Activated CD4-positive, alpha-beta T cell treated with anti-CD3 and anti-CD28 coated beads, Interleukin-10, Interleukin-2, amounts not matched to agents 100 ng/mL and 50 ng/mL, durations not matched to agents 16 hours and 8 hours (primary cell): ENCODE results near the gene MISP.

Experiments
- DNase-seq: peaks from one replicate; pipeline ENCODE4 v3.0.0-alpha.2; 2020

Gene MISP

DNA sequence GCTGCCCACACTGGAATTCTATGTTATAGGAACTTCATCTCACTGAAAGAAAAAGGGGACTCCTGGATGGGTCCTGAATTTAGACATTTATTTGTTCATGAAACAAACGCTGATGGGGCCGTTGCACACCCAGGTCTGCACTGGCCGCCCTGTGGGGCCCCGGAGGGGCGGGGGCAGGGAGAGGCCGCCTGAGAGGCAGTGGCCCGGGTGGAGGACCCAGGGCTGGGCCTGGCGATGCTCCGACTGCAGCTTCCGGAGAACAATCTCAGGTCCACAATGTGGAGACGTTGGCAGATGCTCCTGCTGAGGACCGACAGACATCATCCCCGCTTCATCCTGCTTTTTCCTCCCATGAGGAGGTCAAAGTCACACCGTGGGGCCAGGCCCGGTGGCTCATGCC is 30.0 kb downstream of the MISP start:
- no peak for DNase-seq

DNA sequence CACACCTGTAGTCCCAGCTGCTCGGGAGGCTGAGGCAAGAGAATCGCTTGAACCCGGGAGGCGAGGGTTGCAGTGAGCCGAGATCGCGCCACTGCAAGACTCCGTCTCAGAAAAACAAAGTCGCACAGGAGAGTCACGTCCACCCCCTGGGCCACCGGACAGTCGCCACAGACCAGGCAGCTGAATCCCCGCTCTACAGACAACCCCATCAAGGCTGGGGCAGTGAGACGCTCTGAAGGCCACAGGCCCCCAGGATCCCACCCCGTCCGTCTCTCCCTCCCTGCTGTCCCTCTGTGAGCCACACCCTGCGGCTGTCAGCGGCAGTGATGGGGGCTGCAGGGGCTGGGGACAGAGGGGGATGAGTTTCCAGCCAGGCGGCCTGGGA is 30.9 kb downstream of the MISP start:
- no peak for DNase-seq

DNA sequence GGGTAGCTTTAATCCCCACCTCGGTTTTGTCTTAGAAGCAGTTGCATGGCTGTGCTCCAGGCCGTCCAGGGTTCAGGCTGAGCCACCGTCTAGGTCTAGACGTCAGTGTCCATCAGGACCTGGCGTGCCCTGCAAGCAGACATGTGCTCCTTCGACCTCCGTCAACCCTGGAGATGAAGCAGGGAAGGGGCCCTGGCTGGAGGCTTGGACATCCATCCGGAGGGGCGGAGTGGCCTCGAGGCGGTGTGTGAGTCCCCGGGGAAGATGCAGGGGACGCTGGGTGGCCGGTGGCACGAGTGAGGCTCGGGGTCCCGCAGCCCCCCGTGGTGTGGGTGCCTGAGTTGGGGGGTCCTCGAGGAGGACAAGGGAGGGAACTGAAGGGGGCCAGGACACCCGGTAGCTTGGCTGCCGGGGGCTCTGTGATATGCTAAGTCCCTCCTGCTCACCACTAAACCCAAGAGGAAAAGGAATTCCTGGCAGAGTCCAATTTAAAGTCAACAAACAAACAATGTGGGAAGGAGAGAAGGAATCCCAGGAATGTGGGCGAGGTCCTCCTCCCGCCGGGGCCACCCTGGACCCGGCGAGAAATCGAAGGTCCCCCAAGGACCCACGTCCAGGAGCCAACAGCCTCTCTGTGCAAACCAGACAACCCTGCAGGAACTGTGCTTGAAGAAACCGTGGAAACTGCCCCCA is 31.4 kb downstream of the MISP start:
- DNase-seq: no peak

DNA sequence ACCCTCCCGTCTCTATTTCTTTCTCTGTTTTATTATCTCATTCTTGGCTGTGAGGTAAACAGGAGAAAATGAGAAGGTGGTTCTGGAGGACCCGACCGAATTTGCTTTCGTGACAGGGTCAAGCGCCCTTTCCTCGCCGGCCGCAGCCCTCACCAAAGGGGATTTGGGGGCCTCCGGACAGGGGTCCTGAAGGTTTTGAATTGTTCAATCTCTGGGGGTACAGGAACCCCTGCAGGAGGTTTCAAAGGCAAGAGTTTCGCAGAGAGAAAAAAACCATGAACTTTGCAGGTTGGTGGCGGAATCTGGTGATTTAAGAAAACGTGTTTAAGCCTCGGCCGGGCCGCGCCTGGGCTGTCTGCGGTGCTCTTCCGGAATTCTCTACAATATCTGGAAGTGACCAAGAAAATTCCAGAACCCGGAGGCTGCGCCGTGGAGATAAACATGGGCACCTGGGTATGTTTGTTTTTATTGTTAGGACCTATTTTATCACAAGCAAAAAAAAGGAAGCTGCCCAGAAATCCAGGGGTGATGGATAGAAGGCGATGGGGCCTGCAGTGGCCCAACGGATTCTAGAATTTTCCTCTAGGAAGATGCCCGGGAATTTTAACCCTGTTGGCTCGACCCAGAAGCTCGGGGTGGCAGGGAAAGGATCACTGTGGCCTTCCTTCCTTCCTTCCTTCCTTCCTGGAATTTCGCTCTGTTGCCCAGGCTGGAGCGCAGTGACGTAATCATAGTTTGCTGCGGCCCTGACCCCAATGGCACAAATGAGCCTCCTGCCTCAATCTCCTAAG is 32.2 kb downstream of the MISP start:
- no peak for DNase-seq

DNA sequence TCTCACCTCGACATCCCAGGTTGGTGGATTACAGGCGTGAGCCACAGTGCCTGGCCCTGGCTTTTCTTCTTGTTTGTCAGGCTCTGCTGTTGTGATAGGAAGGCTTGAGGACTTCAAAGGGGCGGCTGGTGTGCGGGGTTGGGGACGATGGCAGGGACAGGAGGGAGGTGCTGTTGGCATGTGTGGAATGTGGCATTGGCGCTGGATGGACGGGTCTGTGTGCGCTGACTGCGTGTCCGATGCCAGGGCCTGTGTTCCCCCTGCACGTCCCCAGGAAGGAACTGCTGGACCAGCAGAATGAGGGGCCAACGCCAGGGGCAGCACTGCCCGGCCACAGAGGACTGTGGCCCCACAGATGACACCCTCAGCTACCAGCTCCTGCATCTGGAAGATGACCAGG is 33.6 kb downstream of the MISP start:
- DNase-seq: no peak

DNA sequence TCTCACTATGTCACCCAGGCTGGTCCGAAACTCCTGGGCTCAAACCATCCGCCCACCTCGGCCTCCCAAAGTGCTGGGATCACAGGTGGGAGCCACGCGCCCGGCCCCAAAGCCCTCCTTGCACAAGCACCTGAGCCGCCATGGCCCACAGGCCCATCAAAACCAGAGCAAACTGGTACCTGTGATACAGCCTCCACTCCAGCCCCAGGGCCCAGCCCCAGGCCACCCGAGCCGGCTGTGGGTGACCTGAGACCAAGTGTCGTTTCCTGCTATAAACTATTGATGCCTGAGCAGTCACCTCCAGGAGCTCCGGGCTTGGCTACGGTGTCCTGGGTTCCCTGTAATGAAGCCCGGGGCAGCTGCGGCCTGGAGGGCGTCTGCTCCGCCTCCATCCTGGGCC is 36.6 kb downstream of the MISP start:
- no peak for DNase-seq

DNA sequence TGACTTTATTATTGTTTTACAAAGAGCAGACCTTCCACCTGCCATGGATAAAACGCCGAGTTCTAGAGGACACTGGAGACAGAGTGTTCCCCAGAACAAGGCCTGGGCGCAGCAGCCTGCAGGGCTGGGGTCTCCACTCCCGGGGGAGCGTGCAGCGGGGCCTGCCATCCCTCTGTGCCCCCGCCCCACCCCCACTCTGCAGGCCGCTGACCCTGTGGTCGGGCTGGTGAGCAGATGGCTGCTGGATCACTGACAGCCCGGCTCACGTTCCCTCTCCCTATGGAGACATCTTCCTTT is 37.7 kb downstream of the MISP start:
- no peak for DNase-seq

DNA sequence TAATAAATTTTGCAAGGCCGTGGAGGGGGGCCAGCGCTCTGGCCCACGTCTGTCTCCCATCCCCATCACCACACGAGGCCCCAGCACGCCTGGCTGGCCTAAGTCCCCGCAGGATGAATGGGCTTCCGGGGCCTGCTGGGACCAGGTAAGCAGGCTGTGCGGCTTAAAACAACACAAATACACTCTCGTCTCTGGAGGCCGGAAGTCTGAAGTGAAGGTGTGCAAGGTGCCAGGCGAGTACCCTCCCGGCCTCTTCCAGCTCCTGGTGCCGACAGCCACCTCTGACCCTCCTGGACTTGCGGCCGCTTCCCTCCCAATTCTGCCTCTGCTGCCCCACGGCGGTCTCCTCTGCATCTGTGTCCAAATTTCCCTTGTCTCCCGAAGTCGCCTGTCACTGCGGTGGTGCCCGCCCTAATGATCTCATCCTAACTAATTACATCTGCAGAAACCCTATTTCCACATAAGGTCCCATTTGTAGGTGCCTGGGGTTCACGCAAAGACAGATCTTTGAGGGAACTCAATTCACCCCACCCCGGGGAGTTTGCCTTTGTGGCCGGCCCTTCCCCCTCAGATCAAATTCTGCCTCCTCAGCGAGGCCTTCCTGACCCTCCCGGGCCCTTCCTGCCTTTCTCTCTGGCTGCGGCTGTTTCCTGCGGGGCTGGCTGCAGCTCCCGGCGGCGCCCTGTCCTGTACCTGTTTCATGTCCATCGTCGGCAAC is 38.2 kb downstream of the MISP start:
- no peak for DNase-seq

DNA sequence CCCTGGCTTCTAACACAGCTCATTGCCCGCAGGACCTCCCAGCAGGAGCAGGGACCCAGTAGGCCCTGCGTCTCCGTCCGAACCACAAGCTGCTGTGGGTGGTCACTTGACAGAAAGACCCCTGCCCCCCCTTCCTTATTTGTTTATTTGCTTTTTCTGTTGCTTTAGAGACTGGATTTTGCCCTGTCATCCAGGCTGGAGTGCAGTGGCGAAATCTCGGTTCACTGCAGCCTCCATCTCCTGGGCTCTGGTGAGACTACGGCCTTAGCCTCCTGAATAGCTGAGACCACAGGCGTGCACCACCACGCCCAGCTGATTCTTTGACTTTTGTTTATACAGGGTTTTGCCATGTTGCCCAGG is 38.8 kb downstream of the MISP start:
- DNase-seq: no peak

DNA sequence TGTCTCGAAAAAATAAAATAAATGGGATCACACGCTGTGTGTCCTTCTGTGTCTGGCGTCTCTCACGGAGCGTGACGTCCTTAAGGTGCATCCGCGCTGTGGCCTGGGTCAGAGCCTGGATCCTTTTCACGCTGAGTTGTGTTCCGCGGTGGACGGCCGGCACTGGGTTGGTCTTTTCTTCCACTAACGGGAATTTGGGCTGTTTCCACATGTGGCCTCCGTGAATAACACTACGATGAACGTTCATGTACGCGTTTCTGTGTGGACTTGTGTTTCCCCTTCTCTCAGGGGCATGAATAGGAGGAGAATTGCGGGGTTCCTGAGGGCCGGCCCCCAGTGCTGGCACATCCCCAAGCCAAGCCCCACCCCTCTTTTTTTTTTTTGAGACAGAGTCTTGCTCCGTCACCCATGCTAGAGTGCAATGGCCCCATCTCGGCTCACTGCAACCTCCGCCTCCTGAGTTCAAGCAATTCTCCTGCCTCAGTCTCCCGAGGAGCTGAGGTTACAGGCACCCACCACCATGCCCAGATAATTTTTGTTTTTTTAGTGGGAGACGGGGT is 40.2 kb downstream of the MISP start:
- no peak for DNase-seq

DNA sequence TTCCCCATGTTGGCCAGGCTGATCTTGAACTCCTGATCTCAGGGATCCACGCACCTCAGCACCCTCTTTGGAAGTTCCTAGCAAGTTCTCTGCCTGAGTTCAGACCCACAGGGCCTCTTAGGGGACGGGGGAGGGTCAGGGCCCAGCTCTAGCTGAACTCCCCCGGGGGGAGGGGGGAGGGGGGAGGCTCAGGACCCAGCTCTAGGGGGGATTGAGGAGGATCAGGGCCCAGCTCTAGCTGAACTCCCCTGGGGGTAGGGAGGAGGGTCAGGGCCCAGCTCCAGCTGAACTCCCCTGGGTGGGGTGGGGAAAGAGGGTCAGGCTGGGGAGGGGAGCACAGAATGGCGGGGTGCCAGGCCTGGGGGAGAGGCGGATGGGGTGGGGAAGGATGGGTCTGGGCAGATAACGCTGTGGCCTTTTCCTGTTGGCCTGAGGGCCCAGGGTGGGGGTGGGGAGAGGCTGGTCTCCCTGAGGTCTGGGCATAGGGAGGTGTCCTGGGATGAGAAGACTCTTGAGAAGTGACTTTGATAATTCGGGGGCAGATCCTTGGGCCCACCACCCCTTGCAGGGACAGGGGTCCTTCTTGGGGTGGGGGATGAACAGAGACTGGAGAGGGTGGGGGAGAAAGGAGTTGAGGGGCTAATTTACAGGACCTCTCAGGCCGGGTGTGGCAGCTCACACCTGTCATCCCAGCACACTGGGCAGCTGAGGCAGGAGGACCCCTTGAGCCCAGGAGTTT is 40.8 kb downstream of the MISP start:
- DNase-seq: no peak

DNA sequence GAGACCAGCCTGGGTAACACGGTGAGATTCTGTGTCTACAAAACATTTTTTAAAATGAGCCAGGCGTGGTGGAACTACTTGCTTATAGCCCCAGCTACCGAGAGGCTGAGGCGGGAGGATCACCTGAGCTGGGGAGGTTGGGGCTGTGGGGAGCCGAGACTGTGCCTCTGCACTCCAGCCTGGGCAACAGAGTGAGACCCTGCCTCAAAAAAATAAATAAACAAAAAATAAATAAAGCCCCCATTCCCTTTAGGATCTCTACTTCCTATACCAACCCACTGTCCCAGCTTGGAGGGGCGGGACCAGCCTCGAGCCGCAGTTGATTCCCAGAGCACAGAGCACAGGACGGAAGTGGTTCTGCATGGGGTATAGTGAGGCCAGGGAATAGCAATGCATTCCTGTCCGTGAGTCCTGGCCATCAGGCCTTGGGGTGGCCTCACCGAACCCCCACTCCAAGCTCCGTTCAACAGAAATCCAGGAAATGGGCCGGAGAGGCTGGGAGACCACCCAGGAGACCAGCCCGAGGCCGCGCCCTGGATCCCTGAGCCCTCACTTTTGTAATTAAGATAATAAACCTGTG is 41.5 kb downstream of the MISP start:
- DNase-seq: no peak

DNA sequence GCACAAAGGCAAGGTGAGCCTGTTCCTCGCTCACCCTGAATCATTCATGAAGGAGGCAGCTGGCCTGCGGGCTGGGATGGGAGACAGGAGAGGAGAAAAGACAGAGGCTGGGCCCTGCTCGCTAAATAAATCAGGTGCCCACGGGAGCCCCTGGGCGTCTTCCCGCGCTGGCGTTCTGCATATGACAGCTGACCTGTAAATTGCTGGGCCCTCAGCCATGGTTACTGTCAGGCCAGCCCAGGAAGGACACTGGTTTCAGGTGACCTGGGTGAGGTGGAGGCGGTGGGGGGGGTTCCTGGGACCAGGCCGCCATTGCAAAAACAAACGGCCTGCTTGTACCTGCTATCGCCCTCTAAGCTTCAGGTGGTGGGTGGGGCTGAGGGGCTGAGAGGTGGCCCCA is 42.9 kb downstream of the MISP start:
- no peak for DNase-seq

DNA sequence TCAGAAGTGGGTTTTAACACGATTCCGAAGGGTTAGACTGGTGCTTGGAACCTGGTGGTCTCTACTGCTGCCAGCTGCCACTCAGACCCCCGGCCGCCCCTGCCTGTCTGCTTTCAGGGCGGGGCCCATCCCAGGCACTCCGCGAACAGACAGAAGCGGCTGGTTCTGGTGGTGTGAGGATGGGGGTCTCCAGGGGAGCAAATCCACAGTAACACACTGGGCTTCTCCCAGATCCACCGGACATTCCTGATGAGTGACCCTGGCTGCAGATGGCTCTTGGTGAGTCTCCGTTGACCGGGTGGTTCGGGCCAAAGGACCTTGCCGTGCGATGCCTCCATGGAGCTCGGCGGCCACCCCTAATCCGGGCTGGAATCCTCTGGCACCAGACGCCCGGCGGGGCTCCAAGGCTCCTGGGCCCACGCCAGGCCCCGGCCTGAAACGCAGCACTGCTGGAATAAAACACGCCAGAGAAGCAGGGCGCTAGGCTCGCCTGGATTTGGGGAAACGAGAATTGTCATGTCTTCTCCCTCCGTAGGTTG is 44.2 kb downstream of the MISP start:
- DNase-seq: no peak

DNA sequence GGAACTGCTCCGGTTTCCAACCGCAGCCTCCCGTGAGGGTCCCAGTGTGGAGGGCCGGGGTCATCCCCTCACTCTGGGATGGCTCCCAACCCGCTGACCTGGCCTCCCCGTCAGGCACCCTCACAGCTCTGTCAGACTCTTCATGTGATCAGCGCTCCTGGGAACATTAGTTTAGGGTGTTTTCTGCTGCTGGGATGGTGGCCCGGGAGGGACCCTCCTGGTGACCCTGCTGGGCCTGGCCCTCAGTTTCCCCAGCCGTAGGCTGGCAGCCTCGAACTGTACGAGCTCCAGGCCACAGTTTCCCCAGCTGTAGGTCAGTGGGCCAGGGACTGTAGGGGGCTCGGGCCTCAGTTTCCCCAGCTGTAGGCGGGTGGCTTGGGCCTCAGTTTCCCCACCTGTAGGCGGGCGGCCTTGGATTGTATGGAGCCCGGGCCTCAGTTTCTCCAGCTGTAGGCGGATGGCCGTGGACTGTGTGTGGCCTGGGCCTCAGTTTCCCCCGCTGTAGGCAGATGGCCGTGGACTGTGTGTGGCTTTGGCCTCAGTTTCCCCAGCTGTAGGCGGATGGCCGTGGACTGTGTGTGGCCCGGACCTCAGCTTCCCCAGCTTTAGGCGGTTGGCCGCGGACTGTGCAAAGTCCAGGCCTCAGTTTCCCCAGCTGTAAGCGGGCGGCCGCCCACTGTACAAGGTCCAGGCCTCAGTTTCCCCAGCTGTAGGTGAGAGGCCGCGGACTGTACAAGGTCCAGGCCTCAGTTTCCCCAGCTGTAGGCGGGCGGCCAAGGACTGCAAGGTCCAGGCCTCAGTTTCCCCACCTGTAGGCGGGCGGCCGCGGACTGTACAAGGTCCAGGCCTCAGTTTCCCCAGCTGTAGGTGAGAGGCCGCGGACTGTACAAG is 45.0 kb downstream of the MISP start:
- DNase-seq: no peak

DNA sequence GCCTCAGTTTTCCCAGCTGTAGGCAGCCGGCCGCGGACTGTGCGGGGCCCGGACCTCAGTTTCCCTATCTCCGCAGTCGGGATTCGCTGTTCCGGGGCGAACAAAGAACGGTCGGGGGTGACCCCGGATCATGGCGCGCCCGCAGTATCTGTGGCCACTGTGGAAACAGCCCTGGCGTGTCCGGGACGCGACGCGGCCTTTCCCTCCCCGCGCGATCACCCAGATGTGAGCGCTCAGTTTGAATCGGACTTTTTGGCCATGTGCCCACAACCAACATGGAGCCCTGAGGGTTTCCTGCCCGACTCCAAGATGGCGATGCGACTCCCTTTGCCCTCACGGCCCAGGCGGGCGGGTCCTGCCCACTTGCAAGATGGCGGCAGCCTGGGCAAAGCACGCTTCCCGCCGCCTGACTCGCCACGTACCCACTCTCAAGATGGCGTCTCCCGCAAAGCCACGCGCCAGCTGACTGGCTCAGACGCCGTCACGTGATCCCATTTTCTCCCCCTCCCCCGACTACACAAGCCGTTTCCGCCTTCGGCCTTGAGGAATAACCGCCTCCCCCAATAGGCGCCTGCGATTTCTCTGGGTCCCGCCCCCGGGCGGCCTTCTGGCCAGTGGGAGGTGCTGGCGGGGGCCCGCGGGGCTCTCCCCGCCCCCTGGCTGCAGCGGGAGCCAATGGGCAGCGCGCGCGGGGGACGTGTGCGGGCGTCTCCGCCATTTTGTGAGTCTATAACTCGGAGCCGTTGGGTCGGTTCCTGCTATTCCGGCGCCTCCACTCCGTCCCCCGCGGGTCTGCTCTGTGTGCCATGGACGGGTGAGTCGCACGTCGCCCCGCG is 46.0 kb downstream of the MISP start, which contains the start of gene PTBP1:
TSS of gene PTBP1 (plus strand) at position 761 of the 836 bp plus-strand sequence. CDS start at position 807, 46 bp downstream.
- peak; percentile 100 for DNase-seq

DNA sequence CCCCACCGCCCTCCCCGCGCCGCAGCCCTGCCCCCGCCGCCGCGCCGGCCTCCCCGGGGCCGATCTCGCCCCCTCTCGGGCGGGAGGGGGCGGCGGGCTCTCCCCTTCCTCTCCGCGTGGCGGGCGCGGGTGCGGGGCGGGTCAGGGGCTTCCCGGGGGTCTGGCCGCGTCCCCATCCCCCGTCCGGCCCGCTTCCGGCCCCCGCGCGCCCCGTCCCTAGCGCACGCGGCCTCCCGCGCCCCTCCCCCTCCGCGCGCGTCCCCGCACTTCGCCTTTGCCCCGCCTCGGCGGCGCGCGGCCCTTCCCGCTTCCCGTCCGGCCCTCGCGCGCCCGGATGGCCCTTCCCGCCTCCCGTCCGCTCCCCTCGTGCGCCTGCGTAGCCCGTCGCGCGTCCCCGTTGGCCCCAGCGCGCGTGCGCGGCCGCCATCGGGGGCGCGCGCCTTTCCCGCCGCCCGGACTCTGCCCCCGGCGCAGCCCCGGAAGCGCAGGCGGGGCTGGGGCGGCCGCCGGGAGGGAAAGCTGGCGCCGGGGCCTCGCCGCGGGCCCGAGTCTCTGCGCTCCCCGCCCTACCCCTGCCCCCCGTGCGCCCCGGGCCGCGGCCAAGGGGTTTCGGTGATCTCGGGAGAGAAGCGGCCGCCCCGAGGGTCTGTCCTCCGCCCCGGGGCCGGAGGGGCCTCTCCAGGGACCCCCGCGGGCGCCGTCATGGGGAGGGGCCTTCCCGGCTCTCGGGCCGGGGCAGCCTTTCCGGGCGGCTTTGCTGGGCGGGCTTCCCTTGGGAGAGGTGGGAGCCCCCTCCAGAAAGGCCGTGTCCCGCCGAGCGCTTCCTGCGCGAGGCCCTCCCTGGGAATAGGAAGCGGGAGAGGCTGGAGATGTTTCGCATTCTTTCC is 46.9 kb downstream of the MISP start:
- peak; percentile 96 for DNase-seq

DNA sequence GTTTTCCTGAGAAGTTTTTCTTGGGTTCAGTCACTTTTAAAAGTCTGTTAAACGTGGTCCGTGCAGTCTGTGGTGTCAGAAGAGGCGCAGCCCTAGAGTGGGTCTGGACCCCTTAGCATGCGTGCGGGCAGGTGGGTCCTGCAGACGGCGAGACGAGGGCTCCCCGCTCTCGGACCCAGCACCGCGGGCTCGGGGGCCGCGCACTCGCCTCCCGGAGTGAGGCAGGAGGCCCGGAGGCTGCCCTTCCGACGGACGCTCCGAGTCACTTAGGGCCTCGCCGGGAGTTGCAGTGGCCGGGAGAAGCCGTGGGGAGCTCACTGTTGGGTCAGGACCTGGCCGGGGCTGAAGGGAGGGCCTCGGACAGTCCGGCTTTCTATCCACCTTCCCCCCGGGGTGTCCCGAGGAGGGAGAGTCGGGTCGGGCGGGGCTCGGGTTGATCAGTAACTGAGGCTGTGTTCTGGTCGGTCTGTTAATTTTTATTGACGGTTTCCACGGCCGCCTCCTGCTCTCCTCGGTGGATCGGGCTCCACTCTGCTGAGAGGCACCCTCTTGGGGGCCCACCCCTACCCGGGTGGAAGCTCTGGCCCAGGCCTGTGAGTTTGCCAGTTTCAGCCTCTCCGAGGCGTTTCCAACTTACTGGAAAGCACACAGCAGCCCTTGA is 47.6 kb downstream of the MISP start:
- DNase-seq: peak; percentile 18
